ENCODE measurements around the gene HDAC5.
"Not testable (repeated sequence)": the region's sequence is repeated elsewhere in the genome, so short reads cannot be mapped to it uniquely, and the experiment has no call there.

The HDAC5 gene

DNA sequence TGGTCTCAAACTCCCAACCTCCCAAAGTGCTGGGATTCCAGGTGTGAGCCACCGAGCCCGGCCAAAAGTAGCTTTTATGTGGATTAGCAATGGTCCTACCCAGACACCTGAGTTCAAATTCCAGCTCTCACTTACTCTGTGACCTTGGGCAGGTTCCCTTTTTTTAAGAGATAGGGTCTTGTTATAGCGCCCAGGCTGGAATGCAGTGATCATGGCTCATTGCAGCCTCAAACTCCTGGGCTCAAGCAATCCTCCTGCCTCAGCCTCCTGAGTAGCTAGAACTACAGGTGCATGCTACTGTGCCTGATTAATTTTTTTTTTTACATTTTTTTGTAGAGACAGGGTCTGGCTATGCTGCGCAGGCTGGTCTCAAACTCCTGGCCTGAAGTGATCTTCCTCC, 16.6 kb downstream of the HDAC5 start:
- Histone ChIP-seq H3K27ac (no peak overlapping the region), H3K4me1 (ENCODE audit: low read depth, poor library complexity, severe bottlenecking) (peaks cover 38% of the 10 kb centered on the region), H3K79me2 (ENCODE audit: insufficient read depth, low read depth) (peaks cover 64% of the 10 kb centered on the region; the same call in 1 of the 2 replicates)

DNA sequence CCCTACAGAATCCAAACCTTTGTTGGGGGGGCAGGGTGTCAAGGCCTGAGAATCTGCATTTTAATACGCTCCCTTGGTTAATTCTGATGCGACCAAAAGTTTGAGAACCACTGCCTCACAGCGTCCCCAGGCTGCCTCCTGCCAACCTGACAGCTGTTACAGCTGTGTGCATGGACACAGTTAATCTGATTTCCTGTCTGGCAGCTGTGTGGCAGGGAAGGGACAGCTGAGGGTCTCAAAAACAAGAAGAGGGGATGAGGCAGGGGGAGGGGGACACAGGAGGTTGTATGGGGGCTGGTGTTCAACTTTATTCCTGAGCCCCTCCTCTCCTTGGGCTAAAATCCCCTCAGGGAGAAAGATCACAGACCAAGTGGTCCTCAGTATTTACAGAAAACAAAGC, 17.5 kb downstream of the HDAC5 start:
- no peak overlapping the region for H2AFZ ChIP-seq (ENCODE audit: low read depth)
- H3K4me2 ChIP-seq = no peak overlapping the region
- peaks cover 36% of the 10 kb centered on the region for H3K4me1 ChIP-seq (ENCODE audit: low read depth, poor library complexity, severe bottlenecking)
- H3K9ac ChIP-seq = no peak overlapping the region
- TF ChIP-seq, protein P1, sequence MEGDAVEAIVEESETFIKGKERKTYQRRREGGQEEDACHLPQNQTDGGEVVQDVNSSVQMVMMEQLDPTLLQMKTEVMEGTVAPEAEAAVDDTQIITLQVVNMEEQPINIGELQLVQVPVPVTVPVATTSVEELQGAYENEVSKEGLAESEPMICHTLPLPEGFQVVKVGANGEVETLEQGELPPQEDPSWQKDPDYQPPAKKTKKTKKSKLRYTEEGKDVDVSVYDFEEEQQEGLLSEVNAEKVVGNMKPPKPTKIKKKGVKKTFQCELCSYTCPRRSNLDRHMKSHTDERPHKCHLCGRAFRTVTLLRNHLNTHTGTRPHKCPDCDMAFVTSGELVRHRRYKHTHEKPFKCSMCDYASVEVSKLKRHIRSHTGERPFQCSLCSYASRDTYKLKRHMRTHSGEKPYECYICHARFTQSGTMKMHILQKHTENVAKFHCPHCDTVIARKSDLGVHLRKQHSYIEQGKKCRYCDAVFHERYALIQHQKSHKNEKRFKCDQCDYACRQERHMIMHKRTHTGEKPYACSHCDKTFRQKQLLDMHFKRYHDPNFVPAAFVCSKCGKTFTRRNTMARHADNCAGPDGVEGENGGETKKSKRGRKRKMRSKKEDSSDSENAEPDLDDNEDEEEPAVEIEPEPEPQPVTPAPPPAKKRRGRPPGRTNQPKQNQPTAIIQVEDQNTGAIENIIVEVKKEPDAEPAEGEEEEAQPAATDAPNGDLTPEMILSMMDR (conservative IDR thresholded peaks at IDR 0.05; ENCODE audit: low read depth, low read length) = no peak
- no peak overlapping the region for H3K27ac ChIP-seq
- H3K4me3 ChIP-seq (IDR thresholded peaks at IDR 0.05; ENCODE audit: insufficient read depth, low read depth, low read length) = no peak overlapping the region
- H3K79me2 ChIP-seq (ENCODE audit: insufficient read depth, low read depth) = peaks cover 62% of the 10 kb centered on the region; the same call in 1 of the 2 replicates
- H3K27me3 ChIP-seq (ENCODE audit: insufficient read depth, low read depth) = no peaks in the 10 kb centered on the region
- no peaks in the 10 kb centered on the region for H3K36me3 ChIP-seq (ENCODE audit: insufficient read depth)
- no peaks in the 10 kb centered on the region for H4K20me1 ChIP-seq (ENCODE audit: insufficient read depth)

More for the DNA sequence above, 16.6 kb downstream of the HDAC5 start:
- no peaks in the 10 kb centered on the region for H3K36me3 ChIP-seq (ENCODE audit: insufficient read depth)
- H4K20me1 ChIP-seq (ENCODE audit: insufficient read depth) = no peaks in the 10 kb centered on the region
- H3K27me3 ChIP-seq (ENCODE audit: insufficient read depth, low read depth) = no peaks in the 10 kb centered on the region
- H2AFZ ChIP-seq (ENCODE audit: low read depth) = no peak overlapping the region
- TF ChIP-seq, protein P1 (conservative IDR thresholded peaks at IDR 0.05; ENCODE audit: low read depth, low read length) = no peak
- H3K4me3 ChIP-seq (IDR thresholded peaks at IDR 0.05; ENCODE audit: insufficient read depth, low read depth, low read length) = no peak overlapping the region
- H3K4me2 ChIP-seq = no peak overlapping the region
- no peak overlapping the region for H3K9ac ChIP-seq

DNA sequence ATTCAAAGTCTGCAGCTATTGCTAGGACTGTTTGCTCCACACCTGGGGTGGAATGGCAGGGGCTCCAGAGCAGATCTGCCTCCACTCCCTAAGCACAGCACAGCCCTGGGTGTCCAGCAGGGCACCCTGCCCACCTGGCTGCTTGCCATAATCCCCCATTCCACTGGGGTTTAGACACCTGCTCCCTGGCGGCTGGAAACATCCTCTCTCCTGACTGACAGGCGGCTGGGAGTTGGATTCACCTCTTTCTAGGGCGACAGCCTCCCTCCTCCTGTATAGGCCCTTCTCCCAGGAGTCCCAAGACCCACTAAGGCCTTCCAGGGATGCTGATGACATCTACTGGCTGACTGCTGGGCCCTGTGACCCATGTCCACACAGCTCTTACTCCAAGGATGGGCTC, 18.0 kb downstream of the HDAC5 start:
- Histone ChIP-seq H3K79me2 (ENCODE audit: insufficient read depth, low read depth) (peaks cover 57% of the 10 kb centered on the region; the same call in 1 of the 2 replicates), H2AFZ (ENCODE audit: low read depth) (no peak overlapping the region), H3K9ac (no peak overlapping the region), H3K27ac (no peak overlapping the region), H3K4me3 (IDR thresholded peaks at IDR 0.05; ENCODE audit: insufficient read depth, low read depth, low read length) (no peak overlapping the region), H3K36me3 (ENCODE audit: insufficient read depth) (no peaks in the 10 kb centered on the region), H3K27me3 (ENCODE audit: insufficient read depth, low read depth) (no peaks in the 10 kb centered on the region), H3K4me2 (no peak overlapping the region), H4K20me1 (ENCODE audit: insufficient read depth) (no peaks in the 10 kb centered on the region), H3K4me1 (ENCODE audit: low read depth, poor library complexity, severe bottlenecking) (peaks cover 36% of the 10 kb centered on the region)
- TF ChIP-seq, protein P1 (conservative IDR thresholded peaks at IDR 0.05; ENCODE audit: low read depth, low read length) = no peak

DNA sequence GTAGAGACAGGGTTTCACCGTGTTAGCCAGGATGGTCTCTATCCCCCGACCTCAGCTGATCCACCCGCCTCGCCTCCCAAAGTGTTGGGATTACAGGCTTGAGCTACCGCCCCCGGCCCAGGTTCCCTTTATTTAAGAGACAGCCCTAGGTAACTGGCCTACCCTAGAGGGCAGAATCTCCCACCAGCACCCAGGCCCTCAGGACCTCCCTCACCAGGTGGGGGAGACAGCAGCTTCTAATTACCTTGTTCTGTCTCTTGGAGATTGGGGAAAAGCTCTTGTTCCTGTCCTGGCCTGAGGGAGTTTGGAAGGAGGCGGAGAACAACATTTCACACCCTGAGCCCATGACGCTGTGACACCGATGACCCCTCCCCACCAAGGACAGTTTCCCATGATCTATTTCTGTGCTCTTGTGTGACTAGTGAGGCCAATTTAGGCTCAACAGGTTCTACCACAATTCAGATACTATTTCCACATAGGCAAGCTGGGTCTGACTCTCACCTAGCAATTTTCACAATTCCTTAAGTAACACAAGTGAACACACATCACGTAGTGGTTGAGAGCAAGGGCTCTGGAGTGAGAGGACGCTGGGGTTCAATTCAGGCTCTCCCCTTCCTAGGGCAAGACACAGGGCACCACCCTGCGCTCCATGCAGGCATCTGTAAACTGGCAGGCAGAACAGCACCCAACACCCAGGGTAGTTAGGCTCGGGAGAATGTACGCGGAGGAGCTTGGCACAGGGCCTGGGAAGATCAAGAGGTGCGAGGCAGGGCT, 20.4 kb downstream of the HDAC5 start:
- Histone ChIP-seq H3K27me3 (ENCODE audit: insufficient read depth, low read depth) (no peaks in the 10 kb centered on the region), H3K4me3 (IDR thresholded peaks at IDR 0.05; ENCODE audit: insufficient read depth, low read depth, low read length) (no peak overlapping the region), H3K4me1 (ENCODE audit: low read depth, poor library complexity, severe bottlenecking) (peaks cover 31% of the 10 kb centered on the region), H4K20me1 (ENCODE audit: insufficient read depth) (no peaks in the 10 kb centered on the region), H3K36me3 (ENCODE audit: insufficient read depth) (no peaks in the 10 kb centered on the region), H3K4me2 (no peak overlapping the region), H2AFZ (ENCODE audit: low read depth) (no peak overlapping the region), H3K79me2 (ENCODE audit: insufficient read depth, low read depth) (peaks cover 41% of the 10 kb centered on the region; the same call in 1 of the 2 replicates), H3K27ac (no peak overlapping the region), H3K9ac (no peak overlapping the region)
- TF ChIP-seq, protein P1 (conservative IDR thresholded peaks at IDR 0.05; ENCODE audit: low read depth, low read length) = no peak

DNA sequence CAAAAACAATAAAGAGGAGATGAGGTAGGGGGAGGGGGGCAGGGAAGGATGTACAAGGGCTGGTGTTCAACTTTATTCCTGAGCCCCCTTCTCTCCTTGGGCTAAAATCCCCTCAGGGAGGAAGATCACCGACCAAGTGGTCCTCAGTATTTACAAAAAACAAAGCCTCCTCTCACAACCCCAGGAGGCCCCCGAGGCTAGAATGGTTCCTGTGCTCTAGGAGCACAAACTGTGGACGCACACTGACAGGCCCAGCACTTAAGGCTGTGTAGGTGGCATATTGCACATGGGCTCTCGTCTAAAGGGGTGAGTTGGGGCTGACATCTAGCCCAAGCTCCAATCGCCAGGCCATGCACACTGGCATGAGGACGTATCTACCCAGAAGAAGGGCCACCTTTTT, 21.6 kb downstream of the HDAC5 start:
- H3K4me2 ChIP-seq; H3K27ac ChIP-seq; H4K20me1 ChIP-seq (ENCODE audit: insufficient read depth); H3K27me3 ChIP-seq (ENCODE audit: insufficient read depth, low read depth); H3K9ac ChIP-seq; H3K4me3 ChIP-seq (IDR thresholded peaks at IDR 0.05; ENCODE audit: insufficient read depth, low read depth, low read length); H3K36me3 ChIP-seq (ENCODE audit: insufficient read depth); H2AFZ ChIP-seq (ENCODE audit: low read depth): not testable (repeated sequence)
- Histone ChIP-seq H3K79me2 (ENCODE audit: insufficient read depth, low read depth) (peaks cover 31% of the 10 kb centered on the region; the same call in 1 of the 2 replicates), H3K4me1 (ENCODE audit: low read depth, poor library complexity, severe bottlenecking) (peaks cover 43% of the 10 kb centered on the region)

Measured in KMS-11 (cell line).